Neural cell (in vitro differentiated cells): Measurements from ENCODE around the gene ELP4.

Experiments used
- CTCF ChIP-seq: fragments of 450-650 bp; IDR thresholded peaks from 2 replicates; pipeline ENCODE4 v1.5.1; 2014; ENCODE audit warnings: antibody characterized with exemption, mild to moderate bottlenecking, moderate library complexity; ENCODE audit not compliant: poor library complexity, severe bottlenecking
- EP300 ChIP-seq: fragments of 450-650 bp; conservative IDR thresholded peaks from 2 replicates; pipeline ENCODE4 v1.6.1; 2014; ENCODE audit warnings: antibody characterized with exemption, mild to moderate bottlenecking, moderate library complexity; ENCODE audit not compliant: poor library complexity, severe bottlenecking
- EZH2 ChIP-seq: fragments of 200-600, 300-800 bp; shearing (Covaris generic), sonication (generic); IDR thresholded peaks from 2 replicates; pipeline ENCODE4 v1.6.1; 2014; ENCODE audit warnings: antibody characterized with exemption, low read length, borderline replicate concordance, mild to moderate bottlenecking; ENCODE audit not compliant: insufficient read depth, poor library complexity, severe bottlenecking
- POLR2AphosphoS5 ChIP-seq: IDR thresholded peaks from 2 replicates; pipeline ENCODE4 v1.6.1; 2012
- RAD21 ChIP-seq: fragments of 450-650 bp; conservative IDR thresholded peaks from 2 replicates; pipeline ENCODE4 v1.6.1; 2014; ENCODE audit warnings: antibody characterized with exemption, mild to moderate bottlenecking, moderate library complexity
- TF ChIP-seq, protein P1 (sequence below): IDR thresholded peaks from 2 replicates; pipeline ENCODE4 v1.6.1; 2012; ENCODE audit warnings: borderline replicate concordance

- no peak for TF ChIP-seq CTCF
- TF ChIP-seq POLR2AphosphoS5 = no peak
- no peak for TF ChIP-seq EP300
- TF ChIP-seq, protein P1, sequence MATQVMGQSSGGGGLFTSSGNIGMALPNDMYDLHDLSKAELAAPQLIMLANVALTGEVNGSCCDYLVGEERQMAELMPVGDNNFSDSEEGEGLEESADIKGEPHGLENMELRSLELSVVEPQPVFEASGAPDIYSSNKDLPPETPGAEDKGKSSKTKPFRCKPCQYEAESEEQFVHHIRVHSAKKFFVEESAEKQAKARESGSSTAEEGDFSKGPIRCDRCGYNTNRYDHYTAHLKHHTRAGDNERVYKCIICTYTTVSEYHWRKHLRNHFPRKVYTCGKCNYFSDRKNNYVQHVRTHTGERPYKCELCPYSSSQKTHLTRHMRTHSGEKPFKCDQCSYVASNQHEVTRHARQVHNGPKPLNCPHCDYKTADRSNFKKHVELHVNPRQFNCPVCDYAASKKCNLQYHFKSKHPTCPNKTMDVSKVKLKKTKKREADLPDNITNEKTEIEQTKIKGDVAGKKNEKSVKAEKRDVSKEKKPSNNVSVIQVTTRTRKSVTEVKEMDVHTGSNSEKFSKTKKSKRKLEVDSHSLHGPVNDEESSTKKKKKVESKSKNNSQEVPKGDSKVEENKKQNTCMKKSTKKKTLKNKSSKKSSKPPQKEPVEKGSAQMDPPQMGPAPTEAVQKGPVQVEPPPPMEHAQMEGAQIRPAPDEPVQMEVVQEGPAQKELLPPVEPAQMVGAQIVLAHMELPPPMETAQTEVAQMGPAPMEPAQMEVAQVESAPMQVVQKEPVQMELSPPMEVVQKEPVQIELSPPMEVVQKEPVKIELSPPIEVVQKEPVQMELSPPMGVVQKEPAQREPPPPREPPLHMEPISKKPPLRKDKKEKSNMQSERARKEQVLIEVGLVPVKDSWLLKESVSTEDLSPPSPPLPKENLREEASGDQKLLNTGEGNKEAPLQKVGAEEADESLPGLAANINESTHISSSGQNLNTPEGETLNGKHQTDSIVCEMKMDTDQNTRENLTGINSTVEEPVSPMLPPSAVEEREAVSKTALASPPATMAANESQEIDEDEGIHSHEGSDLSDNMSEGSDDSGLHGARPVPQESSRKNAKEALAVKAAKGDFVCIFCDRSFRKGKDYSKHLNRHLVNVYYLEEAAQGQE = no peak
- TF ChIP-seq RAD21 = no peak
- TF ChIP-seq EZH2 = no peak
Measured at GRCh38 chr11:31687861-31688260, 178.3 kb downstream of the ELP4 start.
